Keratinocyte (primary cell): ENCODE measurements around the gene CDX1.

Source experiments
- EZH2 ChIP-seq: IDR thresholded peaks from one replicate; pipeline ENCODE4 v1.6.1; 2012; ENCODE audit warnings: inconsistent platforms, mild to moderate bottlenecking, low read length, moderate library complexity
- TF ChIP-seq, protein P1 (sequence below), 3 experiments: IDR thresholded peaks in 1 of 3; conservative IDR thresholded peaks in 1 of 3; optimal IDR thresholded peaks in 1 of 3; 2 replicates in 2 of 3; 3 replicates in 1 of 3; pipeline versions ENCODE3 to v1.5.1; 2011; ENCODE audit warnings: low read length in 3 of 3, mild to moderate bottlenecking in 3 of 3, moderate library complexity in 2 of 3, control low read depth in 1 of 3, inconsistent platforms in 1 of 3; ENCODE audit not compliant: insufficient read depth in 2 of 3; ENCODE audit errors: extremely low read depth in 1 of 3

DNA sequence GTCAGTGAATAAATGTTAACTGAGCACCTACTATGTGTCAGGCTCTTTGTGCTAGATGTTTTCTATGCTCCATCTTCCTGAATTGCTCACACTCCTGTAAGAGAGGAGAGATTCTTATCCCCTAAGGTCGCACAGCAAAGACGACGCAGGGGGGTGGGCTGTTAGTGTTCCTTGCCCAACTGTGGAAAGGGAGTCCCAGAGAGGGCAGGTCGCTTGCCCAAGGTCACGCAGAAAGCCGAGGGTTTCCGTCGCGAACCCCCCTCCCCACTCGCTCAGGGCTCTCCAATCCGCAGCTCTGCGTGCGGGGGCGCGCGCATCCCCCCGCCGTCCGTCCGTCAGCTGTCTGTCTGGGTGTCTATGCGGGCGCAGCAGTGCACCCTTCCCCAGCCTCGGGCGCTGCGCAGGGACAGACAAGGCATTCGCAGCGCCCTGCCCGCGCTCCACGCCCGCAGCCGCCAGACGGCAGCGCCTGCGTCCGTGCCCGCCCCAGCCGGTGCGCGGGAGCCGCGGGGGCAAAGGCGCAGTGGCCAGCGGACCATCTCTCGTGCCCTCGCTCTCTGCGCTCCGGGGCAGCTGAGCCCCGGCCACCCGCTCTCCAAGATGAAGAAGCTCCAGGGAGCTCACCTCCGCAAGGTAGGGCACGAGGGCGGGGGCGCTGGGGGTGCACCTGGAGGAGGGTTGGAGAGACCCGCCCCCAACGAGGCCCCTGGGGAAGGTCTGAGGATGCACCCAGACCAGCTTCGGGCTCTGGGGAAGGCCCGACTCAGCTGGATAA is 23.3 kb downstream of the CDX1 start, which contains the start of gene SLC6A7:
- TF ChIP-seq, protein P1, sequence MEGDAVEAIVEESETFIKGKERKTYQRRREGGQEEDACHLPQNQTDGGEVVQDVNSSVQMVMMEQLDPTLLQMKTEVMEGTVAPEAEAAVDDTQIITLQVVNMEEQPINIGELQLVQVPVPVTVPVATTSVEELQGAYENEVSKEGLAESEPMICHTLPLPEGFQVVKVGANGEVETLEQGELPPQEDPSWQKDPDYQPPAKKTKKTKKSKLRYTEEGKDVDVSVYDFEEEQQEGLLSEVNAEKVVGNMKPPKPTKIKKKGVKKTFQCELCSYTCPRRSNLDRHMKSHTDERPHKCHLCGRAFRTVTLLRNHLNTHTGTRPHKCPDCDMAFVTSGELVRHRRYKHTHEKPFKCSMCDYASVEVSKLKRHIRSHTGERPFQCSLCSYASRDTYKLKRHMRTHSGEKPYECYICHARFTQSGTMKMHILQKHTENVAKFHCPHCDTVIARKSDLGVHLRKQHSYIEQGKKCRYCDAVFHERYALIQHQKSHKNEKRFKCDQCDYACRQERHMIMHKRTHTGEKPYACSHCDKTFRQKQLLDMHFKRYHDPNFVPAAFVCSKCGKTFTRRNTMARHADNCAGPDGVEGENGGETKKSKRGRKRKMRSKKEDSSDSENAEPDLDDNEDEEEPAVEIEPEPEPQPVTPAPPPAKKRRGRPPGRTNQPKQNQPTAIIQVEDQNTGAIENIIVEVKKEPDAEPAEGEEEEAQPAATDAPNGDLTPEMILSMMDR (optimal IDR thresholded peaks at IDR 0.05 in 1 of 3, IDR thresholded peaks at IDR 0.05 in 1 of 3, conservative IDR thresholded peaks at IDR 0.05 in 1 of 3; ENCODE audit: extremely low read depth in 1 of 3, insufficient read depth in 2 of 3, low read length in 3 of 3) = no peak
- peak; percentile 85 for TF ChIP-seq EZH2
